Measurements from ENCODE around the gene ZSCAN18. TPM values are rescaled to one million over a fixed set of nuclear protein-coding genes. Genes with fewer than 3 reads are reported as not detected.

Gene ZSCAN18
- total RNA-seq, 4 donors from 2014 or later: 20.8 to 75.1 (median 47.7) TPM

GRCh38 chr19:58107778-58108545 is 9.9 kb upstream of the ZSCAN18 start:
- Histone ChIP-seq H3K4me1 (no peaks in the 10 kb centered on the region), H3K36me3 (no peaks in the 10 kb centered on the region), H3K27me3 (no peaks in the 10 kb centered on the region), H3K9me3 (peaks cover 0 to 91% (median 33%) of the 10 kb centered on the region in 4 donors), H3K27ac (no peak overlapping the region), H3K4me3 (no peak overlapping the region)
- no peak for DNase-seq
- TF ChIP-seq POLR2A (IDR thresholded peaks at IDR 0.05) (no peak), CTCF (IDR thresholded peaks at IDR 0.05) (no peak)

- Histone ChIP-seq H3K36me3 (no peaks in the 10 kb centered on the region), H3K4me3 (peak overlapping the region; percentile 82 to 99 (median 91)), H3K9me3 (peaks cover 0 to 40% (median 3%) of the 10 kb centered on the region in 4 donors), H3K27ac (peak overlapping the region; percentile 85 to 95 (median 88)), H3K27me3 (no peaks in the 10 kb centered on the region), H3K4me1 (peaks cover 0 to 3% (median 0%) of the 10 kb centered on the region in 4 donors)
- TF ChIP-seq POLR2A (IDR thresholded peaks at IDR 0.05) (no peak), CTCF (IDR thresholded peaks at IDR 0.05) (no peak)
- no peak for DNase-seq
These were observed 609 bp upstream of the ZSCAN18 start for GRCh38 chr19:58098682-58098998.

GRCh38 chr19:58097349-58097748 is 682 bp downstream of the ZSCAN18 start:
- H3K4me3 ChIP-seq: peak overlapping the region; percentile 82 to 99 (median 91)
- peaks cover 0 to 3% (median 0%) of the 10 kb centered on the region in 4 donors for H3K4me1 ChIP-seq
- H3K27ac ChIP-seq: peak overlapping the region in 3 of 4 donors; percentile 85 to 95 (median 87)
- no peaks in the 10 kb centered on the region for H3K27me3 ChIP-seq
- no peak for DNase-seq
- TF ChIP-seq POLR2A (IDR thresholded peaks at IDR 0.05): no peak
- no peak for TF ChIP-seq CTCF (IDR thresholded peaks at IDR 0.05)
- H3K36me3 ChIP-seq: no peaks in the 10 kb centered on the region
- peaks cover 0 to 38% (median 2%) of the 10 kb centered on the region in 4 donors for H3K9me3 ChIP-seq

GRCh38 chr19:58096884-58097283 is 1.1 kb downstream of the ZSCAN18 start:
- Histone ChIP-seq H3K4me1 (peaks cover 0 to 3% (median 0%) of the 10 kb centered on the region in 4 donors), H3K27ac (no peak overlapping the region), H3K36me3 (no peaks in the 10 kb centered on the region), H3K4me3 (peak overlapping the region in 1 of 4 donors; percentile 99), H3K9me3 (peaks cover 0 to 34% (median 2%) of the 10 kb centered on the region in 4 donors), H3K27me3 (no peaks in the 10 kb centered on the region)
- no peak for TF ChIP-seq POLR2A (IDR thresholded peaks at IDR 0.05)
- TF ChIP-seq CTCF (IDR thresholded peaks at IDR 0.05): no peak
- no peak for DNase-seq

GRCh38 chr19:58095328-58095727 is 2.7 kb downstream of the ZSCAN18 start:
- Histone ChIP-seq H3K27ac (no peak overlapping the region), H3K27me3 (no peaks in the 10 kb centered on the region), H3K4me3 (no peak overlapping the region), H3K9me3 (peaks cover 0 to 39% (median 2%) of the 10 kb centered on the region in 4 donors), H3K36me3 (no peaks in the 10 kb centered on the region), H3K4me1 (peaks cover 0 to 3% (median 0%) of the 10 kb centered on the region in 4 donors)
- DNase-seq: no peak
- TF ChIP-seq CTCF (IDR thresholded peaks at IDR 0.05) (no peak), POLR2A (IDR thresholded peaks at IDR 0.05) (no peak)

Measured in Peyer's patch (tissue), 4 donors.